Neural progenitor cell (in vitro differentiated cells): ENCODE results near the gene GNG8. TPM values are rescaled to one million over a fixed set of nuclear protein-coding genes. Genes with fewer than 3 reads are reported as not detected.

Experiments used
- DNase-seq: peaks from one replicate; pipeline ENCODE4 v3.0.0-alpha.2; 2016; ENCODE audit warnings: low spot score
- H2AFZ ChIP-seq: fragments of 200-600 bp; sonication (generic); replicated peaks from 2 replicates; pipeline ENCODE4 v1.6.1; 2016; ENCODE audit warnings: antibody characterized with exemption
- H3F3A ChIP-seq: fragments of 200-600 bp; sonication (generic); 2 replicates; pipeline ENCODE4 v1.6.1; 2016; ENCODE audit warnings: antibody characterized with exemption, low read depth
- H3K27ac ChIP-seq: fragments of 200-600 bp; sonication (generic); 2 replicates; pipeline ENCODE4 v1.5.1; 2016; ENCODE audit warnings: mild to moderate bottlenecking
- H3K27me3 ChIP-seq: fragments of 200-600 bp; sonication (generic); 2 replicates; pipeline ENCODE4 v1.6.1; 2016; ENCODE audit warnings: mild to moderate bottlenecking, moderate library complexity
- H3K36me3 ChIP-seq: fragments of 200-600 bp; sonication (generic); 2 replicates; pipeline ENCODE4 v1.5.1; 2016
- H3K4me1 ChIP-seq: fragments of 200-600 bp; sonication (generic); 2 replicates; pipeline ENCODE4 v1.6.1; 2016; ENCODE audit warnings: mixed run types
- H3K4me2 ChIP-seq: fragments of 200-600 bp; sonication (generic); 2 replicates; pipeline ENCODE4 v1.6.1; 2016
- H3K4me3 ChIP-seq: fragments of 200-600 bp; sonication (generic); 2 replicates; pipeline ENCODE4 v1.5.1; 2016
- H3K79me2 ChIP-seq: fragments of 200-600 bp; sonication (generic); 2 replicates; pipeline ENCODE4 v1.6.1; 2016; ENCODE audit warnings: low read depth
- H3K9ac ChIP-seq: fragments of 200-600 bp; sonication (generic); 2 replicates; pipeline ENCODE4 v1.6.1; 2016
- H3K9me3 ChIP-seq: fragments of 200-600 bp; sonication (generic); 2 replicates; pipeline ENCODE4 v1.5.1; 2016; ENCODE audit warnings: low read depth
- H4K20me1 ChIP-seq: fragments of 200-600 bp; sonication (generic); 2 replicates; pipeline ENCODE4 v1.6.1; 2016; ENCODE audit warnings: low read depth
- H3K27ac Mint-ChIP-seq: 3 replicates; pipeline ENCODE4 v1.8.0; 2021; ENCODE audit warnings: mixed read lengths
- H3K27me3 Mint-ChIP-seq: 2 replicates; pipeline ENCODE4 v1.8.0; 2022; ENCODE audit warnings: low read depth, mild to moderate bottlenecking, inconsistent platforms, moderate library complexity, mixed read lengths; ENCODE audit not compliant: insufficient read depth
- H3K36me3 Mint-ChIP-seq: 3 replicates; pipeline ENCODE4 v1.8.0; 2021; ENCODE audit warnings: mixed read lengths
- H3K4me1 Mint-ChIP-seq: 3 replicates; pipeline ENCODE4 v1.8.0; 2021; ENCODE audit warnings: mixed read lengths
- H3K4me3 Mint-ChIP-seq: 3 replicates; pipeline ENCODE4 v1.8.0; 2021; ENCODE audit warnings: mild to moderate bottlenecking, moderate library complexity, mixed read lengths
- H3K9me3 Mint-ChIP-seq: 3 replicates; pipeline ENCODE4 v1.8.0; 2020; ENCODE audit warnings: mixed read lengths
- EZH2 ChIP-seq: fragments of 200-600 bp; sonication (generic); IDR thresholded peaks from 2 replicates; pipeline ENCODE4 v1.6.1; 2017; ENCODE audit warnings: antibody characterized with exemption, mild to moderate bottlenecking, moderate library complexity
- EZH2phosphoT487 ChIP-seq: fragments of 200-600 bp; sonication (generic); IDR thresholded peaks from 2 replicates; pipeline ENCODE4 v1.6.1; 2017; ENCODE audit warnings: antibody characterized with exemption
- total RNA-seq: library from RNA; depleted of rRNA; stranded (reverse); fragments of >200 nt; gene quantifications from 2 replicates; pipeline ENCODE4 v1.2.3, GENCODE V29; 2015; ENCODE audit warnings: low replicate concordance
- TF ChIP-seq, protein P1 (sequence below): fragments of 200-600 bp; sonication (generic); IDR thresholded peaks from 2 replicates; pipeline ENCODE4 v1.5.1; 2017; ENCODE audit warnings: antibody characterized with exemption, mild to moderate bottlenecking

The GNG8 gene
- total RNA-seq, 1 donor from 2014 or later = not detected

DNA sequence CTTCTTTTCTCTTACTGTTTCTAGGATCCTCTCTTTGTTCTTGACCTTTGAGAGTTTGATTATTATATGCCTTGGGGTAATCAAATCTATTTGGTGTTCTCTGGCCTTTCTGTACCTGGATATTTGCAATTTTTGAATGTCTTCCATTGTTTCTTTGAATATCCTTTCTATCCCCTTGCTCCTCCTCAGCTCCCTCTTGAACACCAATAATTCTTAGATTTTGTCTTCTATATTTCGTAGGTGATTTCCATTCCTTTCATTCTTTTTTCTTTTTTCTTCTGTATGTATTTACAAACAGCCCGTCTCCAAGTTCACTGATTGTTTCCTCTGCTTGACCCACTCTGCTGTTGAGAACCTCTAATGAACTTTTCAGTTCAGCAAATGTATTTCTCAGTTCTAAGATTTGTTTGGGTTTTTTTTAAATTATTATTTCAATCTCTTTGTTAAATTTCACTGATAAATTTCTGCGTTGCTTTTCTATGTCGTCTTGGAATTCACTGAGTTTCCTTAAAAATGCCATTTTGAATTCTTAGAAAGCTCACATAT lies 37.6 kb downstream of the GNG8 start:
- no peaks in the 10 kb centered on the region for H3K9me3 ChIP-seq
- H3K9ac ChIP-seq = no peak overlapping the region
- Mint-ChIP-seq H3K9me3 (peaks cover 25% of the 10 kb centered on the region), H3K4me1 (peaks cover 11% of the 10 kb centered on the region), H3K4me3 (no peak overlapping the region), H3K27me3 (peaks cover 12% of the 10 kb centered on the region), H3K27ac (no peak overlapping the region), H3K36me3 (peaks cover 5% of the 10 kb centered on the region)
- DNase-seq = no peak
- H3F3A ChIP-seq = peaks cover 15% of the 10 kb centered on the region
- no peaks in the 10 kb centered on the region for H3K36me3 ChIP-seq
- H4K20me1 ChIP-seq = peaks cover 15% of the 10 kb centered on the region
- no peak overlapping the region for H3K27ac ChIP-seq
- no peak for TF ChIP-seq EZH2
- H3K4me1 ChIP-seq = peaks cover 11% of the 10 kb centered on the region
- H3K27me3 ChIP-seq = no peaks in the 10 kb centered on the region
- no peak overlapping the region for H3K4me2 ChIP-seq
- H3K4me3 ChIP-seq = no peak overlapping the region
- peaks cover 22% of the 10 kb centered on the region for H3K79me2 ChIP-seq
- no peak overlapping the region for H2AFZ ChIP-seq

DNA sequence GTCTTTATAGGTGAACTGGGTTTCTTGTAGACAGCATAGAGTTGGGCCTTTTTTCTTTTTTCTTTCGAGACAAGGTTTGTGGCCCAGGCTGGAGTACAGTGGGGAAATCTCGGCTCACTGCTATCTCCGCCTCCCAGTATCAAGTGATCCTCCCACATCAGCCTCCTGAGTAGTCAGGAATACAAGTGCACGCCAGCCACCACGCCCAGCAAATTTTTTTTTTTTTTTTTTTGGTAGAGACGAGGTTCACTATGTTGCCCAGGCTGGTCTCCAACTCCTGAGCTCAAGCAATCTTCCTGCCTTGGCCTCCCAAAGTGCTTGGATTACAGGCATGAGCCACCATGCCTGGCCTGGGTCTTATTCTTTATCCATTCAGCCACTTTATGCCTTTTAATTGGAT lies 40.0 kb downstream of the GNG8 start:
- H3K27ac ChIP-seq = no peak overlapping the region
- H4K20me1 ChIP-seq = no peaks in the 10 kb centered on the region
- H3K4me1 ChIP-seq = no peaks in the 10 kb centered on the region
- H3K79me2 ChIP-seq = no peaks in the 10 kb centered on the region
- no peak for DNase-seq
- H3K9ac ChIP-seq = no peak overlapping the region
- no peaks in the 10 kb centered on the region for H3K27me3 ChIP-seq
- peaks cover 25% of the 10 kb centered on the region for H3K9me3 Mint-ChIP-seq
- H3K4me3 ChIP-seq = no peak overlapping the region
- no peak overlapping the region for H3K4me2 ChIP-seq
- no peak overlapping the region for H3K27ac Mint-ChIP-seq
- peaks cover 3% of the 10 kb centered on the region for H3K4me1 Mint-ChIP-seq
- H3F3A ChIP-seq = peaks cover 11% of the 10 kb centered on the region
- H3K9me3 ChIP-seq = no peaks in the 10 kb centered on the region
- TF ChIP-seq, protein P1, sequence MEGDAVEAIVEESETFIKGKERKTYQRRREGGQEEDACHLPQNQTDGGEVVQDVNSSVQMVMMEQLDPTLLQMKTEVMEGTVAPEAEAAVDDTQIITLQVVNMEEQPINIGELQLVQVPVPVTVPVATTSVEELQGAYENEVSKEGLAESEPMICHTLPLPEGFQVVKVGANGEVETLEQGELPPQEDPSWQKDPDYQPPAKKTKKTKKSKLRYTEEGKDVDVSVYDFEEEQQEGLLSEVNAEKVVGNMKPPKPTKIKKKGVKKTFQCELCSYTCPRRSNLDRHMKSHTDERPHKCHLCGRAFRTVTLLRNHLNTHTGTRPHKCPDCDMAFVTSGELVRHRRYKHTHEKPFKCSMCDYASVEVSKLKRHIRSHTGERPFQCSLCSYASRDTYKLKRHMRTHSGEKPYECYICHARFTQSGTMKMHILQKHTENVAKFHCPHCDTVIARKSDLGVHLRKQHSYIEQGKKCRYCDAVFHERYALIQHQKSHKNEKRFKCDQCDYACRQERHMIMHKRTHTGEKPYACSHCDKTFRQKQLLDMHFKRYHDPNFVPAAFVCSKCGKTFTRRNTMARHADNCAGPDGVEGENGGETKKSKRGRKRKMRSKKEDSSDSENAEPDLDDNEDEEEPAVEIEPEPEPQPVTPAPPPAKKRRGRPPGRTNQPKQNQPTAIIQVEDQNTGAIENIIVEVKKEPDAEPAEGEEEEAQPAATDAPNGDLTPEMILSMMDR = no peak
- no peak for TF ChIP-seq EZH2
- no peak for TF ChIP-seq EZH2phosphoT487
- peaks cover 12% of the 10 kb centered on the region for H3K27me3 Mint-ChIP-seq
- H3K36me3 ChIP-seq = no peaks in the 10 kb centered on the region
- H3K4me3 Mint-ChIP-seq = no peak overlapping the region
- H3K36me3 Mint-ChIP-seq = peaks cover 5% of the 10 kb centered on the region
- no peak overlapping the region for H2AFZ ChIP-seq

DNA sequence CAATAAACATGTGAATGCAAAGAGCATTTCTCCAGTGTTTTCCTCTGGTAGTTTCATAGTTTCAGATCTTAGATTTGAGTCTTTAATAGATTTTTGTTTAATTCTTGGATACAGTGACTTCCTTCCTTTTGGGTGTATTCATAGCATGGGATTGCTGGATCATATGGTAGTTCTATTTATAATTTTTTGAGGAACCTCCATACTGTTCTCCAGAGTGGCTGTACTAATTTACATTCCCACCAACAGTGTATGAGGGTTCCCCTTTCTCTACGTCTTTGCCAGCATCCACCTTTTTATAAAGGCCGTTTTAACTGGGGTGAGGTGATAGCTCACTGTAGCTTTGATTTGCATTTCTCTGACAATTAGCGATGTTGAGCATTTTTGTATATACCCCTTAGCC lies 44.1 kb downstream of the GNG8 start:
- no peaks in the 10 kb centered on the region for H3K9me3 ChIP-seq
- no peak overlapping the region for H3K4me2 ChIP-seq
- no peak overlapping the region for H3K4me3 ChIP-seq
- peaks cover 4% of the 10 kb centered on the region for H3K27me3 Mint-ChIP-seq
- TF ChIP-seq EZH2 (no peak), EZH2phosphoT487 (no peak)
- TF ChIP-seq, protein P1 = no peak
- H3K27ac Mint-ChIP-seq = no peak overlapping the region
- no peaks in the 10 kb centered on the region for H3K4me1 ChIP-seq
- peaks cover 3% of the 10 kb centered on the region for H3K4me1 Mint-ChIP-seq
- H3K27ac ChIP-seq = no peak overlapping the region
- H2AFZ ChIP-seq = no peak overlapping the region
- H3F3A ChIP-seq = no peaks in the 10 kb centered on the region
- H3K9ac ChIP-seq = no peak overlapping the region
- H3K36me3 ChIP-seq = no peaks in the 10 kb centered on the region
- H4K20me1 ChIP-seq = no peaks in the 10 kb centered on the region
- peaks cover 6% of the 10 kb centered on the region for H3K9me3 Mint-ChIP-seq
- no peak overlapping the region for H3K4me3 Mint-ChIP-seq
- no peaks in the 10 kb centered on the region for H3K27me3 ChIP-seq
- no peaks in the 10 kb centered on the region for H3K79me2 ChIP-seq
- H3K36me3 Mint-ChIP-seq = no peaks in the 10 kb centered on the region
- no peak for DNase-seq

DNA sequence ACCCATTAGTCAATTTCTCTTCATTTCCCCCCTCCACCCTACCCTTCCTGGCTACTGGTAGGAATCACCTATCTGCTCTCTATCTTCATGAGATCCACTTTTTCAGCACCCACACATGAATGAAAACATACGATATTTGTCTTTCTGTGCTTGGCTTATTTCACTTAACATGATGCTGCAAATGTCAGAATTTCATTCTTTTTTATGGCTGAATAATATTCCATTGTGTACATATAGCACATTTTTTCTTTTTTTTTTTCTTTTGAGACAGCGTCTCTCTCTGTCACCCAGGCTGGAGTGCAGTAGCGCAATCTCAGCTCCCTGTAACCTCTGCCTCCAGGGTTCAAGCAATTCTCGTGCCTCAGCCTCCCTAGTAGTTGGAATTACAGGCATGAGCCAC lies 44.7 kb downstream of the GNG8 start:
- H2AFZ ChIP-seq = no peak overlapping the region
- H3K9me3 ChIP-seq = no peaks in the 10 kb centered on the region
- H3K36me3 Mint-ChIP-seq = no peaks in the 10 kb centered on the region

More for the DNA sequence above, 44.7 kb downstream of the GNG8 start:
- TF ChIP-seq EZH2phosphoT487 = no peak
- TF ChIP-seq, protein P1 = no peak
- no peak for TF ChIP-seq EZH2
- Histone ChIP-seq H3K4me3 (no peak overlapping the region), H3K27me3 (no peaks in the 10 kb centered on the region), H4K20me1 (no peaks in the 10 kb centered on the region), H3K4me2 (no peak overlapping the region), H3K36me3 (no peaks in the 10 kb centered on the region), H3F3A (no peaks in the 10 kb centered on the region), H3K79me2 (no peaks in the 10 kb centered on the region), H3K27ac (no peak overlapping the region), H3K4me1 (no peaks in the 10 kb centered on the region), H3K9ac (no peak overlapping the region)
- H3K4me1 Mint-ChIP-seq = peaks cover 3% of the 10 kb centered on the region
- no peak overlapping the region for H3K4me3 Mint-ChIP-seq
- H3K27ac Mint-ChIP-seq = no peak overlapping the region
- H3K9me3 Mint-ChIP-seq = peaks cover 6% of the 10 kb centered on the region
- H3K27me3 Mint-ChIP-seq = peaks cover 2% of the 10 kb centered on the region
- no peak for DNase-seq
